ENCODE data around the gene MAP1LC3B2.

DNA sequence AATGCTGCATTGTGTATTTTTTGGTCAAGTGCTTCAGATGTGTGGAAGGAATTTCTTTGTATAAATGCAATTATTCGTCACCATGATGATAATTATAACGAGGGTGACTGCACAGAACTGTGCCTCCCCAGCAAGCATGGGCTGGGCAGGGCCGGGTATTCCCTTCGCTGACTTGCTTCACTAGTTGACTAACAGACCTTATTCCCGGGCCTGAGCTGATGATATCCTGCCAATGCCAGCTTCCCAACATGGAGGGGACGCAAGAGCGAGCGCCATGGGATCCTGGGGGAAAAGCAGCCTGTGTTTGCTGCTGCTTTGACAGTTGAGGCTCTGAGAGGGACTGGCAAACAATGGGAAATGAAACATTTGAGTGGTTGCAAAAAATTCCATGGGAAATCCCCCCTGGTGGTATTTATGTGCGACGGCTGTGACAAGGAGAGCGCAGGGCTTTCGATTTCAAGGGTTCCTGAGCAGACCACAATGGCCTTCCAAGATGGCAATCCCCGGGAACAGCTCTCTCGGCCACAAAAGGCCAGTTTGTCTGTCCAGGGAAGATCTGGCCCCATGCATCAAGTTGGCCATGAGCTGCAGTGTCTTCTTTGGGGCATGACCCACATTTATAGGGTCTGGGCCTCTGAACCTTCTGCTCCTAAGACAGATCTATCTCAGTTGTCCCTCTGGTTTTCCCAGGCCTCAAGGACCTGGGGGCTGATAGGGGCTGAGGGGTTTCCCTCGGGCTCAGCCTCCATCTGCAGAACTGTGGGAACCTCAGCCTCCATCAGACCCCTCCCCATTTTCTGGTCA lies 21.9 kb upstream of the MAP1LC3B2 start:
- TF ChIP-seq CTCF (IDR thresholded peaks at IDR 0.05; ENCODE audit: poor library complexity) (no peak), EZH2phosphoT487 (IDR thresholded peaks at IDR 0.05; ENCODE audit: low read depth, severe bottlenecking, unreplicated experiment) (no peak), EZH2 (IDR thresholded peaks at IDR 0.05; ENCODE audit: borderline replicate concordance) (no peak)

All from hepatocyte (in vitro differentiated cells).